ENCODE results near the gene GAL3ST2.
"Not testable (repeated sequence)": the region's sequence is repeated elsewhere in the genome, so short reads cannot be mapped to it uniquely, and the experiment has no call there.

The GAL3ST2 gene

DNA sequence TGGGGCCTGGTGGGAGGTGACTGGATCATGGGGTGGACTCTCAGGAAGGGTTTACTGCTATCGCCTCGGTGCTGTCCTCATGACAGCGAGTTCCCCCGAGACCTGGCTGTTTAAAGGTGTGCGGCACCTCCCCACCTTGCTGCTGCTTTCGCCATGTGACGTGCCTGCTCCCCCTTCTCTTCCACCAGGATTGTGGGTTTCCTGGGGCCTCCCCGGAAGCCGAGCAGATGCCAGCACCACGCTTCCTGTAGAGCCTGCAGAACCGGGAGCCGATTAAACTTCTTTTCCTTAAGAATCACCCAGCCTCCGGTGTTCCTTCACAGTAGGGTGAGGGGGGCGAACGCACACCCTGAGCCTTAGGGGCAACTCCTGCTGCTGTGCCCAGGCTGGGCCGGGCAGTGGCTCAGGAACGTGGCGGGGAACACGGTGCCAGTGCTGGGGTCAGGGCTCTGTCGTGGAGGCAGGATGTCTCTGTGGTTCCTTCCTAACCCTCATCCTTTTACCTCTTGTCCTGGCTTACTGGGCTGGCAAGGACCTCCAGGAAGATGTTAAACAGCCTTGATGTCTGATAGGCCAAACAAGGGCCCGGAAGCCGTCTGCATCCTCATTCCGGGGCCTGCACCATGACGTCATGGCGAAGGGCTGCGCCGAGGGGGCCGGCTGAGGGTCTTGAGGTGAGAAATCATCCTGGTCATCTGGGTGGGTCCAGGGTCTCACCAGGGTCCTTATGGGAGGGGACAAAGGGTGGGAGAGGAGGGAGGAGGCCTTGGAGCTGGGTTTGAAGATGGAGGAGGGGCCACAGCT is 45.0 kb downstream of the GAL3ST2 start:
- DNase-seq = no peak

GRCh38 chr2:241822264-241822623 is 45.6 kb downstream of the GAL3ST2 start:
- no peak for DNase-seq

DNA sequence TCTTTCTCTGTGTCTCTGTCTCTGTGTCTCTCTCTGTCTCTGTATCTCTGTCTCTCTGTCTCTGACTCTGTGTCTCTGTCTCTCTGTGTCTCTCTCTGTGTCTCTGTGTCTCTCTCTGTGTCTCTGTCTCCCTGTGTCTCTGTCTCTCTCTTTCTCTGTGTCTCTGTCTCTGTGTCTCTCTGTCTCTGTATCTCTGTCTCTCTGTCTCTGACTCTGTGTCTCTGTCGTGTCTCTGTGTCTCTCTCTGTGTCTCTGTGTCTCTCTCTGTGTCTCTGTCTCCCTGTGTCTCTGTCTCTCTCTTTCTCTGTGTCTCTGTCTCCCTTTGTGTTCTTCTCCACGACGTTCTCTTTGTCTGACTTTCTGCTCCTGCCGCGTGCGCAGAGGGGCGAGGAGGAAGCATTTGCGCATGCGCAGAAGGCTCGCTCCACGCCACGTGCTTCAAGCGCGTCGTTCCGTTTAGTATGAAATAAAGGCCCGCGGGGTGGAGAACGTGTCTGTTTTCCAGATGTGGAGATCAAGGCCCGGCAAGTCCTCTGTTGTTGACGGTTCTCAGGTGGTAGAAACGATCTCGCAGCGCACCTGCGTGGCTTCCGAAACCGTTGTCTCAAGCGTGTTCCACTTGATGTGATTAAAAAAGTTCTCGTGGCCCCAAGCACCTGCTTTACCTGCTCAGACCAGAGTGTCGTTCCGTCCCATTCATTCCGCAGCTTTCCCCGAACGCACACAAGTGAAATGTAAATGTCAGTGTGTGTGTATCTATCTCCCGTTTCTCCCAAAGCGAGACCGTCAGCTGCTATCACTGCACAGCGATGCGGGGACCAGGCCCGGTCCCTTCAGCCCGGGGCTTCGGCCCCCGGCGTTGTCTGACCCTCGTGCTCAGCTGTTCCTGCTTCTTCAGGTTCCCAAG is 47.2 kb downstream of the GAL3ST2 start:
- not testable (repeated sequence) for DNase-seq

DNA sequence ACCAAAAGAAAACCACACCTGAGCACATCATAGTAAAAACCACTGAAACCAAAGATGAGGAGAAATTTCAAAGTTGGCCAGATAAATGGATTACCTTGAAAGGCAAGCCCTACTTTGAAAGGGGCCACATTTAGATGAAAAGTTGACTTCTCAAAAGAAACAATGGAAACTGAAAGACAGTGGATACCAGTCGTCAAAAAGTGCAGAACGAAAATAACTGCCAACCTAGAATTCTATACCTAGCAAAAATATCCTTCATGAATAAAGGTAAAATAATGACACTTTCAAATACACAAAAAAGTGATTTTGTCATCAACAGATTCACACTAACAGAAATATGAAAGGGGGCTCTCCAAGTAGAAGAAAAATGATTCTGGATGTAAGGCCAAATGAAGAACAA is 50.8 kb downstream of the GAL3ST2 start:
- DNase-seq = no peak

DNA sequence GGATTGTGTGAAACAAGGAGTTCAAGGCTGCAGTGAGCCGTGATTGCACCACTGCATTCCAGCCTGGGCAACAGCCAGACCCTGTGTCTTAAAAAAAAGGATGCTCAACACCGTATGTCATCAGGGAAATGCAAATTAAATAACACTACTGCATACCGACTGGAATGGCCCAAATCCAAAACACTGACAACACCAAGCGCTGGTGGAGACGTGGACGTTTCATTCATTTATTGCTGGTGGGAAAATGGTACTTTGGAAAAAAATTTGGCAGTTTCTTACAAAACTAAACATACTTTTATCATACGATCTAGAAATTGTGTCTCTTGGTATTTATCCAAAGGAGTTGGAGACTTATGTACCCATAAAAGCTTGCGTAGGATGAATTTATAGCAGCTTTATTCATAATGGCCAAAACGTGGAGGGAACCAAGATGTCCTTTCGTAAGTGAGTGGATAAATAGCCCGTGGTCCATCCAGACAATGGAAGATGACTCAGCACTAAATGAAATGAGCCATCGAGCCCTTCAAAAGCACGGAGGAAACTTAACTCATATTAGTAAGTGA is 56.6 kb downstream of the GAL3ST2 start:
- DNase-seq = no peak

DNA sequence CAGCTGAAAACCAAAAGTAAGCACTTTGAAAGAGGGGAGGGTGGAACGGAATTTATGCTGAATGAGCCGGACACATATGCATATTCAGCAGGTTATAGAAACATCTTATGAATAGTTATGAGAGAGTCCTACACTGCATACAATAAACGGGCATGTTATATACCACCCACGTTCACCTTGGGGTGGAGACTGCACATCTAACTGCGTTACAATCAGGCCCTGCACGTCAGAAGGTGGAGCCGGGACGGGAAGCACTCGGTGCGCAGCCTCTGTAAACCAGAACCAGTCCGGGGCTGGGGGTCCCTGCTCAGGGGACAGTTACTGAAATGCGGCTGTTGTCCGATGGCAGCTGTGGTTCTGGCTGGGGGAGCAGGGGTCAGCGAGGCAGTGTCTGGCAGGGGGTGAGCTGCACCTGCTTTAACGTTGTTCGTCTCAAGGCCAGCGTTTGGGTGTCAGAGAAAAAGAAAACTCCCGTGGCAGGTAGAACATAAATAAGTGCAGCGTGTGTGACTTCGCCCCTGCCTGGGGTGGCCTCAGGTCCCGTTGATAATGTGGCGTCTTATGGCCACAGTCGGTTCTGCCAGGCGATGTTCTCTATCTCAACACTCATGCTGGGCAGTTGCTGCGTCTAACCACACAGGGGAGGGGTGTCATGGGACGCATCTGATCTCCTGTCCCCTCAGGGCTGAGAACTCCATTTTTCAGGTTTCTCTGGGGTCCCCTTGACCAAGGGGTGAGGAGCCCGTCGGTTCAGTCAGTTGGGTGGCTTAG is 57.3 kb downstream of the GAL3ST2 start:
- DNase-seq = not testable (repeated sequence)

DNA sequence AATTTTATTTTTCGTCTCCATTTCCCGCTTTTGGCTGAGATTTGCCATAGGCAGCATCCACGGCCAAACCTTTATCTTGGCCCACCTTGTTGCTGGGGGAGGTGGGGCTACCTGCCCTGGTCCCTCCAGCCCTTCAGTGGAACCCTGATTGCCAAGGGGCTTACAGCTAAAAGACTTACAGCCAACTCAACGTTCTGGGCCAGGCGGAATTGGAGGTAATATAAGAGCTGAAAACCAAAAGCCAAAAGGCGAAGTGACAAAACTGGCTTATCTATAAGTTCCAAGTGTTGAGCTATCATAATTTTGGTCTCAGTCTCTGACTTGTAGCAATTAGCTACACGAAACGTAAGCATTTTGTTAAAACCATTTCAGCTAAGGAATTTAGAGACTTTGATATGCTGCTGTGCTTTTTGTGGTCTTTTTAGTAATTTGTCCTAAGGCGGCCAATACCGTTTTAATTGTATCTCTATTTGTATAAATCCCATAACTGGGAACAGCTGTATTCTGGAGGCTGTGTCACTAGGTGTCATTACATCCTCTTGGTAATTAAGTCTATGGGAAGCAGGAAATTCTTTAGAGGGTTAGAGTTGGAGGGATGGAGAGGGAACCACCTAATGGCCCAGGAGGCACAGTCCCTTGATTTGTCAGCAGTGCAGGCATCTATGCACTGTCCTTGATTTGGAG is 58.0 kb downstream of the GAL3ST2 start:
- DNase-seq = no peak

- no peak for DNase-seq
Observed at GRCh38 chr2:241835611-241836010, 59.0 kb downstream of the GAL3ST2 start.

GRCh38 chr2:241836292-241836691 is 59.7 kb downstream of the GAL3ST2 start:
- no peak for DNase-seq

- no peak for DNase-seq
Observed at GRCh38 chr2:241837197-241837965, 60.8 kb downstream of the GAL3ST2 start.

GRCh38 chr2:241841181-241842066 is 64.8 kb downstream of the GAL3ST2 start:
- no peak for DNase-seq

DNA sequence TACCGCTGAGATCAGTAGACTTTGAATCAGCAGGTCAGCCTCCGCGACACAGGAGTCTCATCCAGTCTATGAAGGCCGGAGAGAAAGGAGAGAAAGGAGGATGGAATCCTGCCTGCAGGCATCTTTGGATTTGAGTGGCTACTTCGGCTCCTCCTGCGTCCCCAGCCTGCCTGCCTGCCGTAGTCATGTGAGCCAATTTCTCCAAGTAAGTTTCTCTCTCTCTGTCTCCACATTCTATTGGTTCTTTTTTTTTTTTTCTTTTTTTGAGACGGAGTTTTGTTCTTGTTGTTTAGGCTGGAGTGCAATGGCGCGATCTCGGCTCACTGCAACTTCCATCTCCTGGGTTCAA is 65.4 kb downstream of the GAL3ST2 start:
- no peak for DNase-seq

DNA sequence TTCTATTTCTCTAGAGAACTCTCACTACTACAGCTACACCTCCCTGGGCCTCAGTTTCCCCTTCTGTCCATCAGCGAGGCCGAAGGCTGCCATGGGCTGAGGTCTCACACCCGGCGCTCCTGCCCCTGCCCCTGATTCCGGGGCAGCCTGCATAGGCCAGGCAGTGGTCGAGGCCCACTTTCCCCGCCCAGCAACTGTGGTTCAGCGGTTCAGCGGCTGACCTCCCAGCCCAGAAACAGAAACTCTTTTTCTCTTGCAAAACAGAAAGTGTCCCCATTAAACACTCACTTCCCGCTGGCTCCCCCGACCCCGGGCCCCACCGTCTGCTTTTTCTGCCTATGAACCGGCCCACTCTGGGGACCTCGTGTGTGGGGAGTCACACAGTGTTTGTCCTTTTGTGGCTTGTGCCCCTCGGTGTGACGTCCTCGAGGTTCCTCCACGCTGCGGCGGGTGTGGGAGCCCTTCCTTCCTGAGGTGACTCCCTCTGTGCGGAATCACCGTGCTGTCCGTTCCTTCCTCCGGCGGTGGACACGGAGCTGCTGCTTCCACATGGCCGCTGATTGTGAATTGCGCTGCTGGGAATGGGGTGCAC is 66.1 kb downstream of the GAL3ST2 start:
- DNase-seq = no peak

DNA sequence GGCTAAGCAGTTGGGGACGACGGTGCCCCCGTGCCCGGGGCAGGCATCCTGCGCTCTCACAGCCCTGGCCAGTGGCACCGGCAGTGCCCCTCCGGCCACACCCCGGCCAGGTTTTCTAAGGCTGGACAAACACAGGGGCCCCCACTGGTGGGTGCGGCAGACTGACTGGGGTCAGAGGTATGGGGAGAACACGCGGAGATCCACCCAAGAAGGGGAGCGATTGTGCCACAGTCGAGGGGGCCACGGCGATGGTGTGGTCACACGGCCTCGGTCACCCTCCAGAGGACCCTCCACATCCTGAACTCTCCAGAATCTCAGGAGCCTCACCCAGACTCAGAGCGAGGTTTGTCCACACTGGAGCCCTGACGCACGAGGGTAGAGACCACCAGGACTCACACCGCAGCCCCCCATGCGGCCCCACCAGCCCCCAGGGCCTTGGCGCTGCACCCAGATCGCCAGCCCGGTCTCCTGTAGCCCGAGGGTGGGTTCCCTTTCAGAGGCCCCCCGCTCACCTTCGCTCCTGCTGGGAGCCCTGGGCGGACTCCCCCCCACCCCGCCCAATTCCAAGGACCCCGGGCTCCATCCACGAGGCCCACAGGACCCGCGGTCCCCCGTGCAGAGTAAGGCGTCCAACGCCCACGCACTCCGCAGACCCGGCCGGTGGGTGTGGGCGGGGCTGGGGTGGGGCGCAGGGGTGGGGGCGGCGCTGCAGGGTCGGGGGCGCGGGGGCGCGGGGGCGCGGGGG is 66.9 kb downstream of the GAL3ST2 start:
- no peak for DNase-seq

GRCh38 chr2:241844066-241844728 is 67.6 kb downstream of the GAL3ST2 start:
- DNase-seq = no peak

DNA sequence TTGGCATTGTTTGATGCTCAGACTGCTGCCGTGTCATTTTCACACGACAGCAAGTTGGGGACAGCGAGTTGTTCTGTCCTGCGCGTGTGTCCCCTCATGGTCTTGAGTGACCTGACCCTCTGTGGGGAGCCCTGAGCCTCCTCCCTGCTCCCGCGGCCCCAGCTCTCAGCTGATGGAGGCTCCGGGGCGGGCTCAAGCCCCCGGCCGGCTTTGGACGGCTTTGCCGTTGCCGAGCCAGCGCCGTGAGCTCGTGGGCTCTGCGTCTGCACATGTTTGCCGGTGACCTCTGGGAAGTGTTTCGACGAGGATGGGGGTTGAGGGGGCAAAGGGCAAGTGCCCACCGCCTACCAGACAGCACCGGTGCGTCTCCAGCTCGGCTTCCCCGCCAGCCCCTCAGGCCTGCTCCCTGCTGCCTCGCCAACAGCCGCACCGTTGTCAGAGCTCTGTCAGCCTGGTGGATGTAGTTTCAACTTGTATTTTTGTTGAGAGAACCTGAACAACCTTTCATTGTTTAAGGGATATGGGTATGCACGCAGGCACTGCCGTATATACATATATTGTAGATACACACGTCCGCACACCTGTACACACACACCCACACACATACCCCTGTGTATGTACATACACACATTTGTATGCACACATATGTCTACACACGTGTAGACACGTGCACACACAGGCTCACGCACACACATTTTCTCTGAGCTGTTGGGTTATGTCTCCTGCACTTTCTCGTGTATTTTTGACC is 68.4 kb downstream of the GAL3ST2 start:
- DNase-seq = no peak

- no peak for DNase-seq
Observed at GRCh38 chr2:241846406-241846805, 69.8 kb downstream of the GAL3ST2 start.

Measured in NCI-H446 (cell line).